Duodenal mucosa (tissue), 2 donors: ENCODE data around the gene PDSS2.
A peak's percentile ranks its signal among the peaks of the same experiment; 100 is the strongest.

Source experiments
- H3K27ac ChIP-seq: one replicate; pipeline ENCODE4 v1.7.0; 2013; ENCODE audit warnings: low read depth, low read length
- H3K27me3 ChIP-seq, 2 donors: one replicate each; pipeline ENCODE4 v1.7.0; 2013; ENCODE audit warnings: low read length in 2 of 2, control low read depth in 1 of 2; ENCODE audit not compliant: insufficient read depth in 2 of 2, control insufficient read depth in 1 of 2
- H3K36me3 ChIP-seq, 2 donors: one replicate each; pipeline ENCODE4 v1.7.0; 2013; ENCODE audit warnings: low read length in 2 of 2, control low read depth in 1 of 2; ENCODE audit not compliant: insufficient read depth in 2 of 2, control insufficient read depth in 1 of 2
- H3K4me1 ChIP-seq, 2 donors: one replicate each; pipeline ENCODE4 v1.7.0; 2013; ENCODE audit warnings: low read length in 2 of 2, control low read depth in 1 of 2; ENCODE audit not compliant: insufficient read depth in 2 of 2, control insufficient read depth in 1 of 2
- H3K4me3 ChIP-seq, 2 donors: one replicate each; pipeline ENCODE4 v1.7.0; 2013; ENCODE audit warnings: low read length in 2 of 2, low read depth in 1 of 2
- H3K9ac ChIP-seq, 2 donors: one replicate each; pipeline ENCODE4 v1.7.0; 2013; ENCODE audit warnings: low read length in 2 of 2, low read depth in 1 of 2
- H3K9me3 ChIP-seq, 2 donors: one replicate each; pipeline ENCODE4 v1.7.0; 2013; ENCODE audit warnings: low read length in 2 of 2, control low read depth in 1 of 2; ENCODE audit not compliant: control insufficient read depth in 1 of 2

Gene PDSS2

GRCh38 chr6:107473660-107474059 is 14.3 kb upstream of the PDSS2 start:
- Histone ChIP-seq H3K9me3 (no peaks in the 10 kb centered on the region), H3K27ac (no peak overlapping the region), H3K4me3 (no peak overlapping the region), H3K4me1 (no peaks in the 10 kb centered on the region), H3K27me3 (peaks cover 0 to 4% of the 10 kb centered on the region in 2 donors), H3K9ac (no peak overlapping the region), H3K36me3 (no peaks in the 10 kb centered on the region)

DNA sequence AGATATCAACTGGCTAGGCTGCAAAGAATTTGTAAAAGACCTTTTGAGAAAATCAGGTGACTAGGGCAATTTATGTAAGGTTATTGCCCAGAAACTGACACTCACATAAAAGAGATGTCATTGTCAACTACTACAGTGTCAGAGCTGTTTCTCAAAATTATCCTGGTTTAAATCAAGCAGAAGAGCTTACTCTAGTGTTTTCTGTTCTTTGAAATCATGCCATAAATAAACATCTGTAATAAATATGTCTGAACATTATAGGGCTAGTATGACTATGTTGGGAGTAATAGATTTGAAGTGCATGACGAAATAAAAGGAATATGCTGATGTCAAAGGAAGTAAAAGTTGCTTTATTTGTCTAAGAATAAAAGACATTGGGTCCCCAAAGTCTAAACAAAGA is 11.0 kb upstream of the PDSS2 start:
- H3K9me3 ChIP-seq = no peaks in the 10 kb centered on the region

GRCh38 chr6:107466062-107466461 is 6.7 kb upstream of the PDSS2 start:
- Histone ChIP-seq H3K9me3 (no peaks in the 10 kb centered on the region), H3K27ac (no peak overlapping the region), H3K4me3 (no peak overlapping the region), H3K4me1 (no peaks in the 10 kb centered on the region), H3K27me3 (no peaks in the 10 kb centered on the region), H3K9ac (no peak overlapping the region), H3K36me3 (no peaks in the 10 kb centered on the region)

More for the DNA sequence above, 11.0 kb upstream of the PDSS2 start:
- Histone ChIP-seq H3K9ac (no peak overlapping the region), H3K4me1 (no peaks in the 10 kb centered on the region), H3K4me3 (no peak overlapping the region), H3K27me3 (peaks cover 0 to 4% of the 10 kb centered on the region in 2 donors), H3K36me3 (no peaks in the 10 kb centered on the region), H3K27ac (no peak overlapping the region)

GRCh38 chr6:107460083-107460631 is 793 bp upstream of the PDSS2 start:
- H3K27ac ChIP-seq = peak overlapping the region; percentile 88
- peaks cover 5 to 6% of the 10 kb centered on the region in 2 donors for H3K4me1 ChIP-seq
- H3K36me3 ChIP-seq = no peaks in the 10 kb centered on the region
- H3K27me3 ChIP-seq = no peaks in the 10 kb centered on the region
- H3K9me3 ChIP-seq = no peaks in the 10 kb centered on the region
- H3K4me3 ChIP-seq = peak overlapping the region; percentile 100
- peak overlapping the region; percentile 92 to 97 for H3K9ac ChIP-seq

- H3K36me3 ChIP-seq = no peaks in the 10 kb centered on the region
- peak overlapping the region; percentile 94 to 97 for H3K9ac ChIP-seq
- H3K27me3 ChIP-seq = no peaks in the 10 kb centered on the region
- H3K4me3 ChIP-seq = peak overlapping the region; percentile 100
- H3K9me3 ChIP-seq = no peaks in the 10 kb centered on the region
- H3K4me1 ChIP-seq = peaks cover 5 to 6% of the 10 kb centered on the region in 2 donors
- peak overlapping the region; percentile 68 for H3K27ac ChIP-seq
These were observed 587 bp downstream of the PDSS2 start for GRCh38 chr6:107458672-107459282.

GRCh38 chr6:107448776-107449175 is 10.6 kb downstream of the PDSS2 start:
- Histone ChIP-seq H3K9me3 (peaks cover 10 to 16% of the 10 kb centered on the region in 2 donors), H3K4me1 (no peaks in the 10 kb centered on the region), H3K9ac (no peak overlapping the region), H3K4me3 (no peak overlapping the region), H3K27ac (no peak overlapping the region), H3K36me3 (no peaks in the 10 kb centered on the region), H3K27me3 (no peaks in the 10 kb centered on the region)

DNA sequence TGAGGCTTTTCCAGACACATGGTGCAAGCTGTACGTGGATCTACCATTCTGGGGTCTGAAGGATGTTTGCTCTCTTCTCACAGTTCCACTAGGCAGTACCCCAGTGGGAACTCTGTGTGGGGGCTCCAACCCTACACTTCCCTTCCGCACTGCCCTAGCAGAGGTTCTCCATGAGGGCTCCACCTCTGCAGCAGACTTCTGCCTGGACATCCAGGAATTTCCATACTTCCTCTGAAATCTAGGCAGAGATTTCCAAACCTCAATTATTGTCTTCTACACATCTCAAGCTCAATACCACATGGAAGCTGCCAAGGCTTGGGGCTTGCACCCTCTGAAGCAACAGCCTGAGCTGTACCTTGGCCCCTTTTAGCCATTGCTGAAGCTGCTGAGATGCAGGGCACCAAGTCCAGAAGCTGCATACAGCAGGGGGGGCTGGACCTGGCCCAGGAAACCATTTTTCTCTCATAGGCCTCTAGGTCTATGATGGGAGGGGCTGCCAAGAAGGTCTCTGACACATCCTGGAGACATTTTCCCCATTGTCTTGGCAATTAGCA is 11.6 kb downstream of the PDSS2 start:
- Histone ChIP-seq H3K4me3 (no peak overlapping the region), H3K27me3 (no peaks in the 10 kb centered on the region), H3K4me1 (no peaks in the 10 kb centered on the region), H3K9me3 (peaks cover 10 to 16% of the 10 kb centered on the region in 2 donors), H3K36me3 (no peaks in the 10 kb centered on the region), H3K9ac (no peak overlapping the region), H3K27ac (no peak overlapping the region)

- Histone ChIP-seq H3K27ac (no peak overlapping the region), H3K9ac (no peak overlapping the region), H3K4me1 (no peaks in the 10 kb centered on the region), H3K36me3 (no peaks in the 10 kb centered on the region), H3K9me3 (peaks cover 10 to 16% of the 10 kb centered on the region in 2 donors), H3K27me3 (no peaks in the 10 kb centered on the region), H3K4me3 (no peak overlapping the region)
These were observed 15.1 kb downstream of the PDSS2 start for GRCh38 chr6:107444277-107444676.

- no peaks in the 10 kb centered on the region for H3K27me3 ChIP-seq
- H3K9me3 ChIP-seq = peaks cover 10 to 16% of the 10 kb centered on the region in 2 donors
- no peaks in the 10 kb centered on the region for H3K4me1 ChIP-seq
- H3K4me3 ChIP-seq = no peak overlapping the region
- no peaks in the 10 kb centered on the region for H3K36me3 ChIP-seq
- H3K27ac ChIP-seq = no peak overlapping the region
- no peak overlapping the region for H3K9ac ChIP-seq
These were observed 15.6 kb downstream of the PDSS2 start for GRCh38 chr6:107443608-107444267.

GRCh38 chr6:107442938-107443607 is 16.3 kb downstream of the PDSS2 start:
- H3K36me3 ChIP-seq = no peaks in the 10 kb centered on the region
- no peak overlapping the region for H3K27ac ChIP-seq
- no peaks in the 10 kb centered on the region for H3K4me1 ChIP-seq
- no peak overlapping the region for H3K4me3 ChIP-seq
- peaks cover 10 to 15% of the 10 kb centered on the region in 2 donors for H3K9me3 ChIP-seq
- H3K9ac ChIP-seq = no peak overlapping the region
- H3K27me3 ChIP-seq = no peaks in the 10 kb centered on the region
